GM12878 (cell line): Measurements from ENCODE around the gene FERMT3. TPM values are rescaled to one million over a fixed set of nuclear protein-coding genes. Genes with fewer than 3 reads are reported as not detected.

Experiments used
- CBFB ChIP-seq: IDR thresholded peaks from 2 replicates; pipeline ENCODE4 v1.6.1; 2016; ENCODE audit warnings: antibody characterized with exemption, low read depth
- CEBPZ ChIP-seq: fragments of 150-350 bp; IDR thresholded peaks from 2 replicates; pipeline ENCODE4 v1.6.1; 2016; ENCODE audit warnings: low read depth, low read length
- CHD2 ChIP-seq: IDR thresholded peaks from 2 replicates; pipeline ENCODE4 v1.6.1; 2011; ENCODE audit warnings: low read depth, low read length, improper control_type of control experiment, borderline replicate concordance
- CHD4 ChIP-seq: fragments of 200-600 bp; sonication (generic); IDR thresholded peaks from 2 replicates; pipeline ENCODE4 v1.6.1; 2016; ENCODE audit warnings: mild to moderate bottlenecking
- CREM ChIP-seq: IDR thresholded peaks from 2 replicates; pipeline ENCODE4 v1.6.1; 2014; ENCODE audit warnings: antibody characterized with exemption, low read depth
- CUX1 ChIP-seq: IDR thresholded peaks from 2 replicates; pipeline ENCODE4 v1.6.1; 2012; ENCODE audit warnings: improper control_type of control experiment, low read depth, low read length; ENCODE audit not compliant: insufficient replicate concordance
- EGR1 ChIP-seq, 2 experiments: IDR thresholded peaks; 1 replicate in 1 of 2; 2 replicates in 1 of 2; pipeline ENCODE4 v1.6.1; 2011 to 2012; ENCODE audit warnings: low read depth in 2 of 2, low read length in 2 of 2, borderline replicate concordance in 1 of 2, mild to moderate bottlenecking in 1 of 2, moderate library complexity in 1 of 2
- ESRRA ChIP-seq: IDR thresholded peaks from 2 replicates; pipeline ENCODE4 v1.6.1; 2012; ENCODE audit warnings: mild to moderate bottlenecking, low read length, improper control_type of control experiment
- GATAD2B ChIP-seq: fragments of 450-650 bp; conservative IDR thresholded peaks from 2 replicates; pipeline ENCODE4 v1.6.1; 2017; ENCODE audit warnings: low read depth, mild to moderate bottlenecking, moderate library complexity
- IKZF1 ChIP-seq: fragments of 450-650 bp; conservative IDR thresholded peaks from 2 replicates; pipeline ENCODE4 v1.6.1; 2017; ENCODE audit warnings: antibody characterized with exemption, mild to moderate bottlenecking
- MTA2 ChIP-seq: fragments of 450-650 bp; IDR thresholded peaks from 2 replicates; pipeline ENCODE4 v1.6.1; 2016; ENCODE audit warnings: low read depth, mild to moderate bottlenecking, moderate library complexity
- NFXL1 ChIP-seq: fragments of 450-650 bp; IDR thresholded peaks from 2 replicates; pipeline ENCODE4 v1.6.1; 2017; ENCODE audit warnings: antibody characterized with exemption, mild to moderate bottlenecking, borderline replicate concordance
- NKRF ChIP-seq: fragments of 450-650 bp; conservative IDR thresholded peaks from 2 replicates; pipeline ENCODE4 v1.6.1; 2017; ENCODE audit warnings: mild to moderate bottlenecking, moderate library complexity
- SIN3A ChIP-seq: IDR thresholded peaks from 2 replicates; pipeline ENCODE4 v1.6.1; 2012; ENCODE audit warnings: low read depth, low read length, improper control_type of control experiment
- STAT1 ChIP-seq: fragments of 450-650 bp; conservative IDR thresholded peaks from 2 replicates; pipeline ENCODE4 v1.6.1; 2014; ENCODE audit warnings: antibody characterized with exemption, mild to moderate bottlenecking
- SUZ12 ChIP-seq: fragments of 200-600 bp; sonication (generic); IDR thresholded peaks from one replicate; pipeline ENCODE4 v1.6.1; 2018; ENCODE audit warnings: antibody characterized with exemption, mild to moderate bottlenecking; ENCODE audit not compliant: unreplicated experiment
- TCF12 ChIP-seq: IDR thresholded peaks from 2 replicates; pipeline ENCODE4 v1.6.1; 2011; ENCODE audit warnings: low read depth, mild to moderate bottlenecking, low read length
- ZSCAN29 ChIP-seq: fragments of 450-650 bp; IDR thresholded peaks from 2 replicates; pipeline ENCODE4 v1.6.1; 2017; ENCODE audit warnings: mild to moderate bottlenecking, moderate library complexity
- polyA plus RNA-seq, 11 experiments: library from polyadenylated mRNA; depleted of rRNA in 4 of 11; unstranded in 6 of 11; stranded (reverse) in 5 of 11; fragments of >200 nt; fragmentation: Nextera tagmentation in 4 of 11; fragmentation: Illumina TruSeq in 1 of 11; extraction: Ambion mirVana in 4 of 11; extraction: Trizol in 1 of 11; gene quantifications; 1 replicate in 1 of 11; 2 replicates in 10 of 11; pipeline versions ENCODE4 v1.2.1 to v1.2.3, GENCODE V29; 2011 to 2016; ENCODE audit warnings: inconsistent platforms in 2 of 11, missing spikeins in 2 of 11, low read depth in 1 of 11
- total RNA-seq, 4 experiments: library from RNA; depleted of rRNA in 3 of 4; stranded (reverse); fragments of >200 nt in 3 of 4; fragmentation: Illumina TruSeq in 1 of 4; extraction: Trizol in 1 of 4; gene quantifications; 2 replicates each; pipeline versions ENCODE4 v1.2.1 to v1.2.3, GENCODE V29; 2013 to 2021

Gene FERMT3
- total and polyA plus RNA-seq, 10 of the 15 experiments (the other 5 are each of a cell fraction or from before 2014, with no cell fraction given) = 2.0 to 211 (median 114) TPM

GRCh38 chr11:64185693-64186491 is 20.6 kb upstream of the FERMT3 start, which contains the start of gene STIP1 (continued):
- TF ChIP-seq GATAD2B (no peak), SUZ12 (no peak), TCF12 (peak; percentile 65; the same call in 1 of the 2 replicates), MTA2 (no peak), IKZF1 (no peak; the same call in 1 of the 2 replicates), SIN3A (peak; percentile 59; the same call in 1 of the 2 replicates), CUX1 (no peak), CHD2 (peak; percentile 98), CREM (0 out of 2 replicates have a peak, but pooled peaks have one; percentile 56), NFXL1 (no peak), CBFB (no peak; the same call in 1 of the 2 replicates), ZSCAN29 (peak; percentile 69; the same call in 1 of the 2 replicates), EGR1 (IDR thresholded peaks at IDR 0.05; ENCODE audit: borderline replicate concordance in 1 of 2, low read depth in 2 of 2, low read length in 2 of 2) (peak in 1 of 2 experiments; percentile 87; a peak in 2 of 3 replicates), CHD4 (no peak), STAT1 (no peak), CEBPZ (peak; percentile 98), ESRRA (no peak), NKRF (0 out of 2 replicates have a peak, but pooled peaks have one; percentile 36)
